Glomerular visceral epithelial cell (primary cell): ENCODE data around the gene KARS1.
A peak's percentile ranks its signal among the peaks of the same experiment; 100 is the strongest.
"Not testable (repeated sequence)": the region's sequence is repeated elsewhere in the genome, so short reads cannot be mapped to it uniquely, and the experiment has no call there.

ENCODE experiments used
- DNase-seq: peaks from one replicate; pipeline ENCODE4 v3.0.0-alpha.2; 2016; ENCODE audit errors: extremely low spot score

Gene KARS1

GRCh38 chr16:75624921-75625334 is 22.5 kb downstream of the KARS1 start:
- DNase-seq = no peak

DNA sequence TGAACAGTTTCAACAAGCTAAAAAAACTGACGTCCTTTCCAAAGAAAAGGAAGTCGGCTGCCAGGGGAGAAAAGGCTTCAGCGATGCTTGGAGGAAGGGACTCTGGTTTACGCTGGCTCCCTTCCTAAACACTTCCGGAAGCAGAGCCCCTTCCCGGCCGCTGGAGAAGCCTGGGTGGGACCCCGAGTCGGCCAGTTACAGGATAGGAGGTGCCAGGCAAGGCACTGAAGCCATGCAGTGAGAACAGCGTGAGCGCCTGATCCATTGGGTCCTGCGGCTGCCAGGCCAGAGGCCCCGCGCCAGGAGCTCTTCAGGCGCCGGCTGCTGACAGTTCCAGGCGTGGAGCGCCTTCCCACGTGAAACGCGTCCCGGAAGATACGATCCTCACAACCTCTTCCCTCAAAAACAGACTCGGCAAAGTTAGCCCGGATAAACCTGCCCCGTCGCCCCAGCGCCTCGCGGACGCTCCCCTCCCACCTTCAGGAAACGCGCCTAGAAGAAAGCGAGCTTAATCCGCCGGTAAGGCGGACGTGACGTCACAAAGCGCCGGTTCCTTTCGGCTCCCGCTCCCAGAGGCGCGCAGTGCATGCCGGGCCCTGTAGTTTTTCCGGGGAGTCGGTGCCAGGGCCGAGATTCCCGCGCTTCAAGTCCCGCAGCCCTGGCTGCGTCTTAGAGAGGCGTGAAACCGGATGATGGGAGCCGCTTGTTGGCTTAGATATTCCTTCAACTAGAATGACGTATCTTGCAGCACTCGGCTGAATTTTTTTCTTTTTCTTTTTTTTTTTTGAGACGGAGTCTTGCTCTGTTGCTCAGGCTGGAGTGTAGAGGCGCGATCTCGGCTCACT is 24.5 kb downstream of the KARS1 start, which contains the start of gene ADAT1:
TSS of gene ADAT1 (minus strand) at position 521 of the 845 bp plus-strand sequence. CDS start 2,482 bp downstream, outside the sequence.
- DNase-seq = peak; percentile 93

DNA sequence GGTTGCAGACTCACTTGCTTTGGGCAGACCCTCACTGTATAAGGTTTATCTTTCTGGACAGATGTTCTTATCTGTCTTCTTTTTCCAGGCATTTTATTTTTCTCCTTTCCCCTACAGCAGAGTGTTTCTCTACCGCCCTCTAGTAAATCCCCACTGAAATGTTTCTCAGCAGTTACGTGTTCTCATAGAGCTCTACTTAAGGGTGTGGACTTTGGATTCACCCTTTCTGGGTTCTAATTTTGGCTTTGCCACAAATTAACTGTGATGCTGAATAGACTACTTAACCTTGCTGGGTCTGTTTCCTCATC is 26.3 kb downstream of the KARS1 start:
- no peak for DNase-seq

GRCh38 chr16:75620326-75621169 is 26.9 kb downstream of the KARS1 start:
- DNase-seq = no peak

- no peak for DNase-seq
Observed at GRCh38 chr16:75618780-75619179, 28.7 kb downstream of the KARS1 start.

GRCh38 chr16:75617121-75617520 is 30.3 kb downstream of the KARS1 start:
- no peak for DNase-seq

DNA sequence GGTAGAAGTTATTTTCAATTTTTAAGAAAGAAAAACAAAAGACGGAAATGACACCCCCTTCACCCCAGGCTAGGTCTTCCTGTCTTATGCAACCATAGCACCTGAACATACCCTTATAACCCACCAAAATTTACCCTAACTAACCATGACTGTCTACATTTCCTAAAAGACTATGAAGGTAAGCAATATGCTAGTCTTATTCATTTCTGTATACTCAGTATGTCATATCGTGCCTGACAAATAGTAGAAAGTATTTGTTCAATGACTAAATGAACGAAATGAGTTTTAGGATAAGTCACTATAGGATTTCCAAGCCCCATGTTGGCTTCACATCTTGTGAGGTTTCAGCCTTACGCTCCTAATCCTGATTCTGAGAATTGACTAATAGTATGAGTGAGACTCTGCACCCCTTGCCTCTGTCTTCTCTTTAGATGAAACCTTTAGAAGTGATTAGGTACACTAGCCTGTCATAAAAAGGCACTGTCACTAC is 30.9 kb downstream of the KARS1 start:
- DNase-seq = no peak

- DNase-seq = no peak
Observed at GRCh38 chr16:75615619-75616018, 31.8 kb downstream of the KARS1 start.

DNA sequence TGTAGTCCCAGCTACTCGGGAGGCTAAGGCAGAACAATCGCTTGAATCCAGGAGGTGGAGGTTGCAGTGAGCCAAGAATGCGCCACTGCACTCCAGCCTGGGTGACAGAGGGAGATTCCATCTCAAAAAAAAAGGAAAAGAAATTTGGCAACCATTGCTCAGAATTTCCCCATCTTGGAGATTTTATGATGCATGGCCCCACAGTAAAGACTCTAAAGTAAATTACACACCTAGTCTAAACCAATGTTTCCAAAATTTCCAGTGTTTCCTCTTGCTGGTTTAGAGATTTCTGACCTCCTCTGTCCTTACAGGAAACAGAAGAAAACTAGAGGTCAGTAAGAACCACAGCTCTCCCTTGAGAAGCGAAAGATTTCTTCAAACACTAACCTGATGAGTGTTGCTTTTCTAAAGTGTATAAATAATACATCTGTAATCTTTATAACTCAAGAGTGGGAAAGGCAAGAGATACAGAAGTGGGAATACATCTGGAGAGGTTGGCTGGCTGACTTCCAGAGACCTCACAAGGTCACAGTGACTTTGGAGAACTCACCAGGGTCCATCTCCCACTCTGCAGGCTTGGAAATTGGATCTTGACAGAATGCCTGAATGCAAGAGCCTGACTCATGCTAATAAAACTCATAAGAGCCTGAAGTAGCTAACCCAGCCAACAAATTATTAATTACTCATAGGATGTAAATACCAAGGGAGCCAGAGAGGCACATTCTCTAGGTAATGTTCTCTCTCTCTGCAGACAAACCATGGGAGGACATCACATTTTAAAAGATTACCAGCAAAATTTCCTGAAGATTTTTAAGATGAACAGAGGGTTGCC is 33.2 kb downstream of the KARS1 start:
- DNase-seq = no peak

DNA sequence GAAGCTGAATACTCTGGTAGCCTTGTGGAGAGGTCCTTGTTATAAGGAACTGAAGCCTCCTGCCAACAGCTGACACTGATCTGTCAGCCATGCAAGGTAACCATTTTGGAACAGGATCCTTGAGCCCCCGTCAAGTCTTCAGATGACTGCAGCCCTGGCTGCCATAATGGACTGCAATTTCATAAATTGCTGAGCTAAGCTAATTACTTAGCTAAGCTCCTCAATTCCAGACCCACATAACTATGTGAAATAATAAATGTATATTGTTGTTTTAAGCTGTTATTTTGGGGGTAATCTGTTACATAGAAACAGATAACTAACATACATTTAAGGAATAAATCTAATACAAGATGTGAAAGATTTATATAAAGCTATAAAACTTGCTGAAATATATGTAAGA is 41.0 kb downstream of the KARS1 start:
- no peak for DNase-seq

DNA sequence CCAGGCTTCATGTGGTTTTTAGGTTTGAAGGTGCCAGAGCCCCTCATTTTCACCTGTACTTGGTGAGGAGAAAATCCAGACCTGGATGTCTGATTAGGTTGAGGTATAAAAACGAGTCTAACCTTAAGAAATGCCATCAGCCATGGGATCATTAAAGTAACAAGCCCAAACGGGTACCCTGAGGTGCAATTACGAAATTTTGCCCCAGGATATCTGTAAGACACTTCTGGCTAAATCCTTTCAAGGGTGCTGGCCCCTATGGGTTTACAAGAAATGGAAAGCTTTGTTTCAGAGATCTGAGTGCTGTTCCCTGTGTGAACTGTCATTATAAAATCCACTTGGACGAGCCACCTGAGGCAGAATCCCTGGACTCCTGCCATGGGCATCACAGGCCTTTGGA is 44.2 kb downstream of the KARS1 start:
- no peak for DNase-seq

GRCh38 chr16:75599452-75600277 is 47.8 kb downstream of the KARS1 start:
- DNase-seq = no peak

- no peak for DNase-seq
Observed at GRCh38 chr16:75593825-75594820, 53.3 kb downstream of the KARS1 start.

- no peak for DNase-seq
Observed at GRCh38 chr16:75593308-75593707, 54.2 kb downstream of the KARS1 start.

- DNase-seq = not testable (repeated sequence)
Observed at GRCh38 chr16:75591927-75592326, 55.5 kb downstream of the KARS1 start.

DNA sequence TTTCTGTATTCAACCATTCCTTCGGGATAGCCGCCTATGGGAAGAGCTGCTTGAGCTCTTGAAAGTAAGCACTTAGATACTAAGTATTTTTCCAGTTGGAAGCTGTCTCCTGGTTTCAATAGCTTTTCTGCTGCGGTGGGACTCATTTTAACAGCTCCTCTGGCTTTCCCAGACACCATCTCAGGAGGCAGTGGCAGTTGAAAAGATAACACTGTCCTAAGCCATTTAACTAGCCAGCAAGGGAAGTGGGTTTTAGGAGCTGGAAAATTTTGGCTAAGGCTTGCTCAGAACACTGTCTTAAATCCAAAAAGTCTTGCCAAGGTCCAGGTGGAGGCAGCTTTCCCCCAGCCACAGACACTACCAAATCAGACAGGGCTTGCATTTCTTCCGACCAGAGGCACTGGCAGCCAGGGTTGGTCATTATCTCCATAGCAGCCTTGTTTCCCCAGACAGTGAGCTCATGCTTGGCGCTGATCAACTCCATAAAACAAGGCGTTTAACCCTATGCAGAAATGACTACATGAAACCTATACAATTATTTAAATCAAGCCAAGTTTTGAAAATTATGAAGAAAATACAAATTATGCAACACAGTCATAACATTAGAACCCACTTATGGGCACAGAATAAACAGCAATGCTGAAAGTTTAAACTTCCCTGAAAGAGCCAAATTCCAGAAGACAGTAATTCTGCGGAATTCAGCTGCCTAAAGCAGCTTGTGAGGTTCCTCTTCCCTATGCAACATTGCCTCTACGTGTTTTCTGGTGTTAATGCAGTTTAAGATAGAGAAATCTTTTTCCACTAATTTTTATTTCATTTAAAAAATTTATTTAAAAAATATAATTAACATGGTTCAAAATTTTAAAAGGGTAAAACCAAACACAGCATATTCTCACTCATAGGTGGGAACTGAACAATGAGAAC is 56.3 kb downstream of the KARS1 start:
- no peak for DNase-seq

DNA sequence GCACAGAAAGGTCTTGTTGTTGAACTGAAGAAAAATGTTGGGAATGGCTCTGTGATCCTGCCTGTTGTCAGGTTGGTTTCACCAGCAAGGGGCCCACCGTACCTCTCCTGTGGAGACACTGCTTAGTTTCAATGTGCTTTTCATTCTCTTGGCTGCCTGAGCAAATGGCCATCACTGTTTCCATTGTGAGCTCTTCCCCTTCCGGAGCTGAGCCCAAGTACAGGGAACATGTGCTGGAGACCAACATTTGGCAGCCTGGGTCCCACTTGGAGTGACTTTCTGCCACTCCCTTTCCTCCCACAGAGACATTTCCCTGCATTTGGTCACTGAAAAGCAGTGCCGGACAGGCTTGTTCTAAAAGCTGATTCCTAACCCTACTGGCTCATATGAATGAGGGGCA is 58.2 kb downstream of the KARS1 start:
- DNase-seq = no peak

DNA sequence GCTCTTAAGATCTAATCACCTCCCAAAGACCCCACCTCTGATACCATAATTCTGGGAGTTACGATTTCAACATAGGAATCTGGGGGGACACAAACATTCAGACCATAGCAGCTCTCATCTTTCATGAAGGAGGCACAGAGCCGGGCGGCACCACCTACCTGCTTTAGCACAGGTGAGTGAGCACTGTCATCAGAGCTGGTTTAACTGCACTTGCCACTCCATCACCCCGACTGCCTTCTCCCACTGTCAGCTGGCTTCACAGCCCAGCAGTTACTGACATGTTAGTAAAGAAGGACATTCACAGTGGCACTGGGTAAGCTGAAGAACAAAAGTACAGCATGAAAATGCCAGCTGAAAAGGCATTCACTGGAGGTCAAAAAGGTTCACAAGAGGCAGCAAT is 58.7 kb downstream of the KARS1 start:
- no peak for DNase-seq

DNA sequence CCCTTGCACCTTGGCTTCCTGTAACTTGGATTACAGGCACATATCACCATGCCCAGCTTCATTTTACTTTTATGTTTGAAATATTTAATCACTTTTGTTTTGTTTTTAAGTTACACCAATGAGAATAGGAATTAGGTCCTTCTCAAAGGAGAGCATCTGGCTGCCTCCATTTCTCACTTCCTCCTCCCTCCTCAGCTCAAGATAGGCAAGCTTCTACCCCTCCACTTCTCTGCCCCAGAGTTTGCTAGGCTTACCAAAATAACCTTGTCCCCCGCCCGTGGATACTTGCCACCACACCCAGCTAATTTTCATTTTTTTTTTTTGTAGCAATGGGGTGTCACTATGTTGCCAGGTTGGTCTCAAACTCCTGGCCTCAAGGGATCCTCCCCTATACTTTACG is 63.4 kb downstream of the KARS1 start:
- DNase-seq = no peak
